ES-I3 (cell line): ENCODE data around the gene GDNF.

Experiments used
- H3K36me3 ChIP-seq: 2 replicates; pipeline ENCODE4 v1.6.1; 2013; ENCODE audit warnings: mild to moderate bottlenecking, low read length, control low read depth, moderate library complexity; ENCODE audit not compliant: insufficient read depth
- H3K4me1 ChIP-seq: 2 replicates; pipeline ENCODE4 v1.6.1; 2013; ENCODE audit warnings: mild to moderate bottlenecking, control low read depth, low read length; ENCODE audit not compliant: insufficient read depth
- H3K9ac ChIP-seq: 2 replicates; pipeline ENCODE4 v1.6.1; 2013; ENCODE audit warnings: low read depth, mild to moderate bottlenecking, low read length, moderate library complexity
- H3K9me3 ChIP-seq: 2 replicates; pipeline ENCODE4 v1.6.1; 2013; ENCODE audit warnings: mild to moderate bottlenecking, low read length, moderate library complexity; ENCODE audit not compliant: control insufficient read depth, insufficient read depth

GDNF gene

GRCh38 chr5:37859805-37860204 lies 20.0 kb upstream of the GDNF start:
- H3K9ac ChIP-seq, result no peak overlapping the region
- H3K4me1 ChIP-seq, result no peaks in the 10 kb centered on the region
- H3K36me3 ChIP-seq, result no peaks in the 10 kb centered on the region
- H3K9me3 ChIP-seq, result no peaks in the 10 kb centered on the region

- H3K4me1 ChIP-seq, result no peaks in the 10 kb centered on the region
These were observed 18.4 kb upstream of the GDNF start for GRCh38 chr5:37858250-37858649.

DNA sequence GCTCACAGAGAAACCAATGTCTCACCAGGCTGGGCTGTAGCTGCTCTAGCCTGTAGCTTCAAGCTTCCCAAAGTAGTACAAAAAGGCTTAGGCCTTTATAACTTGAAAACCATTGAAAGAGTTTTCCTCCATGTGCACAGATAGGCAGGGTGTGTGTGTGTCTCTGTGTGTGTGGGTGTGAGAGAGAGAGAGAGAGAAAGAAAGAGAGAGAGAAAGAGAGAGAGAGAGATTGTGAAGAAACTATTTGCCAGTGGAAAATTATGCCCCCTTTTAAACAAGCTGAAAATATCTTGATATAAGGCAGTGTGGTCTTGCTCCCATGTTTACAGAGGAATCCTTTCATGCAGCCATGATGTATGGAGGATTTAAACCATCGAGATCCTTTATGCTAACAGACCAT lies 17.9 kb upstream of the GDNF start:
- H3K36me3 ChIP-seq, result no peaks in the 10 kb centered on the region
- H3K9ac ChIP-seq, result no peak overlapping the region
- no peaks in the 10 kb centered on the region for H3K4me1 ChIP-seq
- no peaks in the 10 kb centered on the region for H3K9me3 ChIP-seq

More at GRCh38 chr5:37858250-37858649, 18.4 kb upstream of the GDNF start:
- Histone ChIP-seq H3K9me3 (no peaks in the 10 kb centered on the region), H3K36me3 (no peaks in the 10 kb centered on the region), H3K9ac (no peak overlapping the region)

DNA sequence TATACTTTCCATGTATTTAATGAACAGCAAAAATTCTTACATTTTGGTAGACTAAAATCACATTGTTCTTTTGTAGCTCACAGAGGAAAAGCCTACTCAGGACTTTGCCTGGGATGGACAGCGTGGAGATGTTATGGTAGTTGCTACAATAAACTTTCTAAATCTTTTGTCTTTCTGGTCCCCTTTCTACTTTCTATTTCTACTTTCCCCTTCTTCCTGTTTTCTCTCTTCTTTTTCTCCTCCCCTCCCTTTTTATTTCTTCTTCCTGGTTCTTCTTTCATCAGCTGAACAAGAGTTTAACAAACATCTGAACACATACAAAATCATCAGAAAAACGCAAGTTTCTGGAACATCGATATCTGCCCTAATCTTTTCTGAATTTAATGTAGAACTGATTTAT lies 15.6 kb upstream of the GDNF start:
- no peaks in the 10 kb centered on the region for H3K36me3 ChIP-seq
- H3K4me1 ChIP-seq, result no peaks in the 10 kb centered on the region
- H3K9ac ChIP-seq, result no peak overlapping the region
- H3K9me3 ChIP-seq, result no peaks in the 10 kb centered on the region

GRCh38 chr5:37851305-37851704 lies 11.5 kb upstream of the GDNF start:
- Histone ChIP-seq H3K9me3 (no peaks in the 10 kb centered on the region), H3K36me3 (no peaks in the 10 kb centered on the region), H3K9ac (no peak overlapping the region), H3K4me1 (peaks cover 23% of the 10 kb centered on the region)

- Histone ChIP-seq H3K9me3 (no peaks in the 10 kb centered on the region), H3K4me1 (peaks cover 26% of the 10 kb centered on the region), H3K36me3 (no peaks in the 10 kb centered on the region), H3K9ac (no peak overlapping the region)
These were observed 10.5 kb upstream of the GDNF start for GRCh38 chr5:37850226-37850865.

DNA sequence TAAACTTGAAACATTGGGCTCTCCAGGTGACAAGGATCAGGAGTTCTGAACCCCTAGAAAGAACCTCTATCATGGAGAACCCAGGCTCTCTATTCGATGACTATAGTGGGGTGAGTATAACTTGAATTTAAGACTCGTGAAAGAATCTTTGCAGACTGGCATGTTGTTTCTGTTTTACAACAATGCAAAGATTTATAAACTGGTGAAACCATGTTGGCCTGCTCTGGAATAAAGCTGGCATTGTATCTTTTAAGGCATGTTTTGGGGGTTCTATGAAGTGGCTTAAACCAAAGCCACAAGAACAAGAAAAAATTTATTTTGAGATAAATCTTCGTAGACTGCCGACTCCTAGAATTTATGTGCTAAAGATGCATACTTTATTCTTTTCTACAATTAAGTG lies 9.8 kb upstream of the GDNF start:
- no peaks in the 10 kb centered on the region for H3K36me3 ChIP-seq
- H3K9me3 ChIP-seq, result no peaks in the 10 kb centered on the region
- no peak overlapping the region for H3K9ac ChIP-seq
- peaks cover 26% of the 10 kb centered on the region for H3K4me1 ChIP-seq

DNA sequence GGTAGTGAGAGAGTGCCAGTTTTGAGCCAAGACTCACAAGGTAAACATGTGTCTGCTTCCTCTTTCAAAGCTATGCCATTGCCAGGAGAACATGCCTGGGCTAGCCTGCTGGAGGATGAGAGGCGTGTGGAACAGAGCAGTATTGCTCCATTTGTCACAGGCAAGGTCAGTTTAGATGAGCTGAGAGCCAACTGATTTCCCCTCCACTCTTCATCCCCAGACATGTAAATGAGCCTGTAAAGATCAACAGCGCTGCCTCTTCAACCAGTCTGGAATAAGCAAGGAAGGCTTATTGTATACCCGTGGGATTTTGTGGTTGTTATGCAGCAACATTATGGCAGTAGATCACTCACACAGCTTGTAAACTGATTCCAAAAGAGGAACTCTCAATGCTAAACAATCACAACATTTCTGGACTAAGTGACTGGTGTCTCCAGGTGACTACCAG lies 8.2 kb upstream of the GDNF start:
- Histone ChIP-seq H3K9me3 (no peaks in the 10 kb centered on the region), H3K4me1 (peaks cover 32% of the 10 kb centered on the region), H3K9ac (no peak overlapping the region), H3K36me3 (no peaks in the 10 kb centered on the region)

- H3K4me1 ChIP-seq, result peaks cover 32% of the 10 kb centered on the region
- H3K9ac ChIP-seq, result no peak overlapping the region
- no peaks in the 10 kb centered on the region for H3K9me3 ChIP-seq
- no peaks in the 10 kb centered on the region for H3K36me3 ChIP-seq
These were observed 7.0 kb upstream of the GDNF start for GRCh38 chr5:37846786-37847310.

DNA sequence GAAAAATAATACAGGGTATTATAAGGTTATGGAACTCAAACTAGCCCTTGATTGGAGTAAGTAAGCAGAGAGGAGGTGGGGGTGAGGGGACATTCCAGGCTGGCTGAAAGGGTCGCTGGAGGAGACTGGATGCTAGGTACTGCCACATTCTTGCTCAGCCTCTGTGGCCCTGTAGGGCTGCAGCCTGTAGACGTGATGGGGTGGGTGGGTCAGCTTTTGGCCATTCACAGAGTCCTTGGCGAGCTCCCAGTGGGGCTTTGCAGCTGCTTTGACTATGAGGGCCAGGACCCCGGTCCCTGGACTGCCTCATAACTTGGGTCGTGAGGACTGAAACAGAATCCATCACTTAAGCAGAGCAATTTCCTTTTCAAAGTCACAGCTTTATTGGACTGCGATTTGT lies 4.2 kb upstream of the GDNF start:
- Histone ChIP-seq H3K9me3 (no peaks in the 10 kb centered on the region), H3K4me1 (peaks cover 40% of the 10 kb centered on the region), H3K9ac (no peak overlapping the region)

GRCh38 chr5:37842048-37842447 lies 2.2 kb upstream of the GDNF start:
- no peaks in the 10 kb centered on the region for H3K9me3 ChIP-seq
- peaks cover 24% of the 10 kb centered on the region for H3K4me1 ChIP-seq
- no peak overlapping the region for H3K9ac ChIP-seq
- H3K36me3 ChIP-seq, result no peaks in the 10 kb centered on the region

More for the DNA sequence above, 4.2 kb upstream of the GDNF start:
- H3K36me3 ChIP-seq, result no peaks in the 10 kb centered on the region

DNA sequence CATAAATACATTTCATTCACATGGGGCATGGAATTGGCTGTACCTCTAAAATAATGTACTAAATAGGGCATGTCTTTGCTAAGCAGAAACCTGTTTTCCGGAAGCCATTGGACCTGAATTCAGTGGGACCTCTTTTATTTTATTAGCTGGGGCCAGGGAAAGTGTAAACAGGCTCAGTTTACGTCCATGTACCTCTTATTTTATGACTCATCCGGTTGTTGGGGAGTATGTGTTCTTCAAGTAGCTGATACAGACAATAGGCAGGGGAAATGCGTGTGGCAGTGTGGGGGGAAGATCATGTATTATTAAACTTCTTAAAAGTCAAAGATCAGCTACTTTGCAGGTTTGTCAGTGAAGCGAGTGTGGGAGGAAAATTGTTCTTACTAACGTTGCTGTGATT lies 1.4 kb upstream of the GDNF start:
- Histone ChIP-seq H3K4me1 (peaks cover 16% of the 10 kb centered on the region), H3K9me3 (no peaks in the 10 kb centered on the region), H3K36me3 (no peaks in the 10 kb centered on the region), H3K9ac (no peak overlapping the region)

DNA sequence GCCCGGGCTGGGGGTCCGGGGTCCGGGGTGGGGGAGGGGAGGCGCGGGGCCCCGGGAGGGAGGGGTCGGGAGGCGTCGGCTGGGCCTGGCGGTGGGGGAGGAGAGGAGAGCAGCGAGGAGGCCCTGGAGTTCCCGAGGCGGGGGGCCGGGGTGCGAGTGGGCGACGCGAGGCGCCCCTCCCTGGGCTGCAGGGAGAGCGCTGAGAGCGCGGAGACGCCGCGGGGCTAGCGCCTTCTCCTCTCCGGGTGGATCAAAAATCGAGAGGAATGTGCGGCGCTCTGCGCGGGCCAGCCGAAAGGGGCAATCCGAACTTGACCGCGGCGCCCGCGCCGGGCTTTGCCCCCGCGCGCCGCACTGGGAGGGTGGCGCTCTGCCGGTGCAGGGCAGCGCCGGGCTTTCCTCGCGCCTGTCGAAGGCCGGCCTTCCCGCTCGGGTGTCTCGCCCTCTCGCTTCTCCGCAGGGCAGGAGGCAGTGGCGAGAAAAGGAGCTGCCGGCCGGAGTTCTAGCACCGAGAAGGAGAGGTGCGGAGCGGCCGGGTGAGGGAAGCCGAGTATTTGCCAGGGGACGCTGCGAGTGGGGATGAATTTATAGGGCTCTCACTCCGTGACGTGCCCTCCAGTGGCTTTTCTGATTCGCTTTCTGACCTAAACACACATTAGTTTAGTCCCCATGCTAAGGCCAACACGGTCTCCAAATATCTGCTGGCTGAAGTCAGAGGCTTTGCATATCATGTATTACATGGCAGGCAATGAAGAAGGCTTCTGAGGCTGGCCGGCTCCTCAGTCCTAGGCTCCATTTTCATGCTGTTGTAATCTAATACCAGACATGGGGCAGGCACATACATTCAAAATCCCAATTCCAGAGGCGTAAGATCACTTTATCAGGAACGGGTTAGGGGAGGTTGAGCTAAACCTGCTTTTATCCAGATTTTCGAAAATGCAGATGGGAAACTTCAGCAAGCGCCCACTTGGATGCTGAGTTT lies 503 bp upstream of the GDNF start:
- Histone ChIP-seq H3K36me3 (no peaks in the 10 kb centered on the region), H3K9ac (peak overlapping the region; percentile 28), H3K9me3 (no peaks in the 10 kb centered on the region), H3K4me1 (peaks cover 14% of the 10 kb centered on the region)

DNA sequence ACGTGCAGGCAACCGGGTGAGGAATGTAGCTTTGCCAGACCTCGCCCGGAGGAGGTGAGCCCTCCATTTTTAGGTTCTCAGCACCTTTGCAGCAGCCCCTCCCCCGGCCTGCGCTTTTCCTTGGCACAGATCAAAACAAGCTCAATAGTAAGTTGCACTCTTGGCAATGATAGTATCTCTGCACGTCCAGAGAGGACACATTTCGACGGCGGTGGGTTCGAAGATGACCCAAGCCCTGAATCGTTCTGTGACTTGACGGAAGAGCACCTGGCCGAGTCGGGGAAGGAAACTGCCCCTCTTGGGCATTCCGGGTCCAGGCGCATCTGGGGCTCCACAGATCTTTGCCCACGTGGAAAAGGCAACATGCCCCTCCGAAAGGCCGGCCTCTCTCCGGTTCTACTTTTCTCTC lies 904 bp downstream of the GDNF start:
- Histone ChIP-seq H3K4me1 (peaks cover 14% of the 10 kb centered on the region), H3K36me3 (no peaks in the 10 kb centered on the region), H3K9ac (peak overlapping the region; percentile 28; the same call in 1 of the 2 replicates), H3K9me3 (no peaks in the 10 kb centered on the region)
